ENCODE data around the gene CLIC6. TPM values are rescaled to one million over a fixed set of nuclear protein-coding genes. Genes with fewer than 3 reads are reported as not detected.

Gene CLIC6
- total RNA-seq (2014; rRNA removed; shearing (Covaris generic); ENCODE audit: low replicate concordance) = not detected in 2 replicates

DNA sequence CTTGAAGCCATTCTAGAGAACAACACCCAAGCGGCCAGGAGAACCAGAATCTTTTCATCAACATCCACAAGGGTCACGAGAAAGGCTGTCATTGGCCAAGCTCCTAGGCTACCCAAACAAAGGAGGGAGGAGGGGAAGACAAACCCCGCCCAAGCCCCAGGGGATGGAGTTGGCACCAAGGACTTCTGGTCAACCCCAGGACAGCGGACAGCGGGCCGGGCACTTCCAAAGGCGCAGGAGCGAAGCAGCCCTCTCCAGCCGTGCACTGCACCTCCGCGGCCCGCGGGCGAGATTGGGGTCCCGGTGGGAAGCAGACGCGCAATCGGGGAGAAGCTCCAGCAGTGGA is at the start of gene CLIC6:
TSS of gene CLIC6 (plus strand) at position 192 of the 346 bp plus-strand sequence. CDS start 395 bp downstream, outside the sequence.
- Histone ChIP-seq H3K9ac (ENCODE audit: low read length) (no peak within 1 kb of the TSS), H3K27me3 (ENCODE audit: low read length) (no peaks in the 10 kb centered on the region), H3K27ac (ENCODE audit: low read length) (no peak within 1 kb of the TSS), H2AFZ (ENCODE audit: low read length) (no peak within 1 kb of the TSS), H3K36me3 (ENCODE audit: insufficient read depth, low read length) (no peaks in the 10 kb centered on the region), H3K9me2 (replicated peaks; ENCODE audit: insufficient read depth, low read length) (no peaks in the 10 kb centered on the region), H3K4me2 (ENCODE audit: low read depth, low read length, poor library complexity, severe bottlenecking) (no peak within 1 kb of the TSS), H3K4me1 (ENCODE audit: low read length) (no peaks in the 10 kb centered on the region), H3K79me2 (ENCODE audit: low read length) (no peaks in the 10 kb centered on the region), H3K9me3 (ENCODE audit: low read length) (no peaks in the 10 kb centered on the region), H4K20me1 (ENCODE audit: insufficient read depth, low read depth, low read length) (no peaks in the 10 kb centered on the region), H3K4me3 (ENCODE audit: low read length) (no peak within 1 kb of the TSS)
- no peak for DNase-seq

DNA sequence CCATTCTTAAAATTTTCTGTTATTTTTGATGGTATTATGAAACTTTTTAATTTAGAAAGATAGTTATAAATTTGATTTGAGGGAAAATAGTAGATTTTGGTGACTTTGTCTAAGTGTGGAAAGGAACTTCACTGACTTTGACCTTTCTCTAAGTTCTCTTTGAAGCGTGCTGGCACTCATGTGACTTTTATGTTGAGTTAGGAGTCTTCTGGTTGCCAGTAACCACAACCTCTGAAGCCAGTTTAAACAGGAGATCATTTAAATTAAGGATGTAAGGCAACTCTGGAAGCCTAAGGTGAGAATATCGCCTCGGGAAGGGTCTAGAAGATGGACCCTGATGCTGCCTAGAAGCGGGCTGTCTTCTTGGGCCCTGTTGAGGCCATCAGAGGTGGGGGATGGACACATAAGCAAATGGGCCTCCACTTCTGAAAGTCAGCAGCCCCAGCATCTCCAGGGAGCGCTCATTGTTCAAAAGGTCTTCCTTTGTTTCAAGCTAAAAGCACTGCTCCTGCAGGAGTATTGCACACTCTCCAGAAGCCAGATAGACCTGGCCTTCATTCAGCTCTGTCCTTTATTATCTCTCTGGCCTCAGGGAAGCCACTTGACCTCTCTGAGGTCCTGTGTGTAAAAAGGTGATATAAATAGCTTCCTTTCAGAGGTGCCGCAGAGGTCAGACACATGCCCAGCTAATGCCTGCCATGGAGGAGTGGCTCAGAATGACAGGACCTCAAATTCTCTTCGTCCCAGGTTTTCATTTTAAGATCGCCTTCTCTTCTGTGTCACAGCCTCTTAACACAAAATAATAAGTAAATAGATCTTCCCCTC is 48.7 kb upstream of the CLIC6 start:
- no peak overlapping the region for H2AFZ ChIP-seq (ENCODE audit: low read length)
- H3K9ac ChIP-seq (ENCODE audit: low read length) = no peak overlapping the region
- no peaks in the 10 kb centered on the region for H3K9me2 ChIP-seq (replicated peaks; ENCODE audit: insufficient read depth, low read length)
- H3K4me1 ChIP-seq (ENCODE audit: low read length) = peaks cover 4% of the 10 kb centered on the region
- H3K4me3 ChIP-seq (ENCODE audit: low read length) = no peak overlapping the region
- H4K20me1 ChIP-seq (ENCODE audit: insufficient read depth, low read depth, low read length) = no peaks in the 10 kb centered on the region
- H3K9me3 ChIP-seq (ENCODE audit: low read length) = no peaks in the 10 kb centered on the region
- H3K27ac ChIP-seq (ENCODE audit: low read length) = no peak overlapping the region
- no peaks in the 10 kb centered on the region for H3K79me2 ChIP-seq (ENCODE audit: low read length)
- no peaks in the 10 kb centered on the region for H3K27me3 ChIP-seq (ENCODE audit: low read length)
- no peak overlapping the region for H3K4me2 ChIP-seq (ENCODE audit: low read depth, low read length, poor library complexity, severe bottlenecking)
- no peak for DNase-seq
- H3K36me3 ChIP-seq (ENCODE audit: insufficient read depth, low read length) = no peaks in the 10 kb centered on the region

DNA sequence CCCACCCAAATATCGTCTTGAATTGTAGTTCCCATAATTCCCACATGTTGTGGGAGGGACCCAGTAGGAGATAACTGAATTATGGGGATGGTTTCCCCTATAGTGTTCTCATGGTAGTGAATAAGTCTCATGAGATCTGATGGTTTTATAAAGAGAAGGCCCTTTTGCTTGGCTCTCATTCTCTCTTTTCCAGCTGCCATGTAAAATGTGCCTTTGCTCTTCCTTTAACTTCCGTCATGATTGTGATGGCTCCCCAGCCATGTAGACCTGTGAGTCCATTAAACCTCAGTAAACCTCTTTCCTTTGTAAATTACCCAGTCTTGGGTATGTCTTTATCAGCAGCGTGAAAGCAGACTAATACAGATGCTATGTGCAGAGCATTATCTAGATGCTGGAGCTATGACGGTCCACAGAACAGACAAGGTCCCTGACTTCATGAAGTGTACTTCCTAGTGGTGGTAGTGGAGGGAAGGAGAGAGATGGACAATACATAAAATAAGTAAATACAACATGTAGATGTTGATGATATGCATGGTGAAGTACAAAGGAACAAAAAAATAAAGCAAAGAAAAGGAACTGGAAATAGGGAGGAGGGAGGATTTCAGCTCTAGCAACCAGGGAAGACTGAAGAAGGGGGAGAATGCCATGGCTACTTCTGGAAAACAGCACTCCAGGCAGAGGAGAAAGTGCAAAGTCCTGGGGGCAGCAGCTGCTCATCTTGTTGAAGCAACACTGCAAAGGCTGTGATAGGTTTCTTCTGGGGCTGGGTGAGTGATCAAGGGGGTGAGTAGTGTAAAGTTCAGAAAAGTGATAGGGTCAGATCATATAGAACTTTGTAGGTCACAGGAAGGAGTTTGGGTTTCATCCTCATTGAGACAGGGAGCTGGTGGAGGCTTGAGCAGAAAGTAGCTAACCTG is 47.1 kb upstream of the CLIC6 start:
- H2AFZ ChIP-seq (ENCODE audit: low read length) = no peak overlapping the region
- H3K4me1 ChIP-seq (ENCODE audit: low read length) = no peaks in the 10 kb centered on the region
- no peak overlapping the region for H3K27ac ChIP-seq (ENCODE audit: low read length)
- no peak overlapping the region for H3K4me2 ChIP-seq (ENCODE audit: low read depth, low read length, poor library complexity, severe bottlenecking)
- H3K36me3 ChIP-seq (ENCODE audit: insufficient read depth, low read length) = no peaks in the 10 kb centered on the region
- H3K79me2 ChIP-seq (ENCODE audit: low read length) = no peaks in the 10 kb centered on the region
- no peaks in the 10 kb centered on the region for H3K27me3 ChIP-seq (ENCODE audit: low read length)
- H3K9me2 ChIP-seq (replicated peaks; ENCODE audit: insufficient read depth, low read length) = no peaks in the 10 kb centered on the region
- no peaks in the 10 kb centered on the region for H4K20me1 ChIP-seq (ENCODE audit: insufficient read depth, low read depth, low read length)
- DNase-seq = no peak
- no peak overlapping the region for H3K9ac ChIP-seq (ENCODE audit: low read length)
- no peaks in the 10 kb centered on the region for H3K9me3 ChIP-seq (ENCODE audit: low read length)
- H3K4me3 ChIP-seq (ENCODE audit: low read length) = no peak overlapping the region

- Histone ChIP-seq H3K4me2 (ENCODE audit: low read depth, low read length, poor library complexity, severe bottlenecking) (no peak overlapping the region), H4K20me1 (ENCODE audit: insufficient read depth, low read depth, low read length) (no peaks in the 10 kb centered on the region), H2AFZ (ENCODE audit: low read length) (no peak overlapping the region), H3K4me3 (ENCODE audit: low read length) (no peak overlapping the region), H3K27me3 (ENCODE audit: low read length) (no peaks in the 10 kb centered on the region), H3K4me1 (ENCODE audit: low read length) (no peaks in the 10 kb centered on the region), H3K9me2 (replicated peaks; ENCODE audit: insufficient read depth, low read length) (no peaks in the 10 kb centered on the region), H3K9me3 (ENCODE audit: low read length) (no peaks in the 10 kb centered on the region), H3K27ac (ENCODE audit: low read length) (no peak overlapping the region), H3K36me3 (ENCODE audit: insufficient read depth, low read length) (no peaks in the 10 kb centered on the region), H3K79me2 (ENCODE audit: low read length) (no peaks in the 10 kb centered on the region), H3K9ac (ENCODE audit: low read length) (no peak overlapping the region)
- DNase-seq = no peak
These were observed 45.3 kb upstream of the CLIC6 start for GRCh38 chr21:34623516-34623915.

GRCh38 chr21:34625030-34625593 is 43.7 kb upstream of the CLIC6 start:
- DNase-seq = no peak
- no peaks in the 10 kb centered on the region for H3K9me2 ChIP-seq (replicated peaks; ENCODE audit: insufficient read depth, low read length)
- no peak overlapping the region for H3K4me2 ChIP-seq (ENCODE audit: low read depth, low read length, poor library complexity, severe bottlenecking)
- H4K20me1 ChIP-seq (ENCODE audit: insufficient read depth, low read depth, low read length) = no peaks in the 10 kb centered on the region
- H3K27me3 ChIP-seq (ENCODE audit: low read length) = no peaks in the 10 kb centered on the region
- no peak overlapping the region for H2AFZ ChIP-seq (ENCODE audit: low read length)
- no peaks in the 10 kb centered on the region for H3K79me2 ChIP-seq (ENCODE audit: low read length)
- no peaks in the 10 kb centered on the region for H3K4me1 ChIP-seq (ENCODE audit: low read length)
- H3K36me3 ChIP-seq (ENCODE audit: insufficient read depth, low read length) = no peaks in the 10 kb centered on the region
- no peaks in the 10 kb centered on the region for H3K9me3 ChIP-seq (ENCODE audit: low read length)
- H3K9ac ChIP-seq (ENCODE audit: low read length) = no peak overlapping the region
- no peak overlapping the region for H3K4me3 ChIP-seq (ENCODE audit: low read length)
- no peak overlapping the region for H3K27ac ChIP-seq (ENCODE audit: low read length)

- Histone ChIP-seq H3K27ac (ENCODE audit: low read length) (no peak overlapping the region), H3K9me3 (ENCODE audit: low read length) (no peaks in the 10 kb centered on the region), H3K9me2 (replicated peaks; ENCODE audit: insufficient read depth, low read length) (no peaks in the 10 kb centered on the region), H4K20me1 (ENCODE audit: insufficient read depth, low read depth, low read length) (no peaks in the 10 kb centered on the region), H3K4me2 (ENCODE audit: low read depth, low read length, poor library complexity, severe bottlenecking) (no peak overlapping the region), H3K9ac (ENCODE audit: low read length) (no peak overlapping the region), H3K4me1 (ENCODE audit: low read length) (no peaks in the 10 kb centered on the region), H2AFZ (ENCODE audit: low read length) (no peak overlapping the region), H3K36me3 (ENCODE audit: insufficient read depth, low read length) (no peaks in the 10 kb centered on the region), H3K27me3 (ENCODE audit: low read length) (no peaks in the 10 kb centered on the region), H3K4me3 (ENCODE audit: low read length) (no peak overlapping the region), H3K79me2 (ENCODE audit: low read length) (no peaks in the 10 kb centered on the region)
- no peak for DNase-seq
These were observed 42.7 kb upstream of the CLIC6 start for GRCh38 chr21:34626131-34626530.

DNA sequence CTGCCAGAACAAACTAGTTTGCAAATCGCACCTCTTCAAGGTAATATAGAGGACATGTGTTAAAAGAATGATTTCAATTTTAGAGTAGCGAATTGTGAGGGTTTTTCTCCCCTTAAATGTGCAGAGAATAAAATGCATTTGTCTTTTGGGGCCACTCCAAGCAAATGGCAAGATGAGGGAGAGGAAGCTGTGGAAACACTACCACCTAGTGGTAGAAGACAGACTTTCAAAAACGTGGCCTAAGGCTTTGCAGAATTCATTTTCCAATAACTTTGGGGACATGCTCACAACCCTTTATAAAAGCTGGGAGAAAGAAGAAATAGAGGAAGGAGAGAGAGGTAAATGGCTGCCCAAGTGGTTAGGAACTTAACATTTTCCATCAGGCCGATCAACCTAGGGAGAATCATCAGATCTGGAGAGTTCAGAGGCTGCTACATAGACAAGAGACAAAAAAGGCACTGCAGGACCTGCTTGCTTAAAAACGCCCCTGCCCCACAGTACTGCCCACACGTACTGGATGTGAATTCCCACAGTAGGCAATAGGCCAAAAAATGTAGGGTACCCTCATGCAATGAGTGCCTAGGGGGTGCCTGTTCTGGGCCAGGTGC is 38.2 kb upstream of the CLIC6 start:
- no peak overlapping the region for H3K4me3 ChIP-seq (ENCODE audit: low read length)
- H2AFZ ChIP-seq (ENCODE audit: low read length) = no peak overlapping the region
- no peak overlapping the region for H3K27ac ChIP-seq (ENCODE audit: low read length)
- no peaks in the 10 kb centered on the region for H3K79me2 ChIP-seq (ENCODE audit: low read length)
- H3K27me3 ChIP-seq (ENCODE audit: low read length) = no peaks in the 10 kb centered on the region
- no peaks in the 10 kb centered on the region for H3K9me2 ChIP-seq (replicated peaks; ENCODE audit: insufficient read depth, low read length)
- H4K20me1 ChIP-seq (ENCODE audit: insufficient read depth, low read depth, low read length) = no peaks in the 10 kb centered on the region
- no peaks in the 10 kb centered on the region for H3K9me3 ChIP-seq (ENCODE audit: low read length)
- H3K36me3 ChIP-seq (ENCODE audit: insufficient read depth, low read length) = no peaks in the 10 kb centered on the region
- H3K4me2 ChIP-seq (ENCODE audit: low read depth, low read length, poor library complexity, severe bottlenecking) = no peak overlapping the region
- H3K4me1 ChIP-seq (ENCODE audit: low read length) = no peaks in the 10 kb centered on the region
- H3K9ac ChIP-seq (ENCODE audit: low read length) = no peak overlapping the region
- peak; percentile 83 for DNase-seq

DNA sequence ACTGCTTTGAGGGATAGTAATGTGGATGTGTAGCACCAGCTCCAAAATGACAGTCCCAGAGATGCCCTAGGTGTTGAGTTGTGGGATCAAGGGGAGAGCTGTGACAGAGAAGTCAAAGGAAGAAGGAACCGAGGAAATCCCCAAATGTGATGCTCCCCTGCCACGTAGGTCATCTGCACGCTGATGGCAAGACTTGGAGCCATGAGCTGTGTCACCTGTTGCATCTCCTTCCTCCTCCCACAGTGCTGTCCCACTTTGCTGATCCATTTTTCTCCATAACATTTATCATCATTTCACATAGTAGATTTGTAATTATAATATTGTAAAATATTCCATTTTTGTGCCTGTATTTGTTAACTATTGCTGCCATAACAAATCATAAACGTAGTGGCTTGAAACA is 36.3 kb upstream of the CLIC6 start:
- no peak overlapping the region for H3K4me2 ChIP-seq (ENCODE audit: low read depth, low read length, poor library complexity, severe bottlenecking)
- no peak for DNase-seq
- H3K4me3 ChIP-seq (ENCODE audit: low read length) = no peak overlapping the region
- no peak overlapping the region for H3K27ac ChIP-seq (ENCODE audit: low read length)
- H2AFZ ChIP-seq (ENCODE audit: low read length) = no peak overlapping the region
- H3K4me1 ChIP-seq (ENCODE audit: low read length) = no peaks in the 10 kb centered on the region
- H3K9ac ChIP-seq (ENCODE audit: low read length) = no peak overlapping the region
- H3K79me2 ChIP-seq (ENCODE audit: low read length) = no peaks in the 10 kb centered on the region
- H3K36me3 ChIP-seq (ENCODE audit: insufficient read depth, low read length) = no peaks in the 10 kb centered on the region
- H3K9me2 ChIP-seq (replicated peaks; ENCODE audit: insufficient read depth, low read length) = no peaks in the 10 kb centered on the region
- H3K9me3 ChIP-seq (ENCODE audit: low read length) = no peaks in the 10 kb centered on the region
- no peaks in the 10 kb centered on the region for H3K27me3 ChIP-seq (ENCODE audit: low read length)
- H4K20me1 ChIP-seq (ENCODE audit: insufficient read depth, low read depth, low read length) = no peaks in the 10 kb centered on the region

Measured in Karpas-422 (cell line).